BLaER1 (cell line): ENCODE measurements around the gene ARHGEF38.
"Not testable (repeated sequence)": the region's sequence is repeated elsewhere in the genome, so short reads cannot be mapped to it uniquely, and the experiment has no call there.

Experiments used
- H3K27ac ChIP-seq: shearing (Covaris generic); formaldehyde crosslinking; 2 replicates; pipeline ENCODE4 v1.8.1; 2022
- H3K27me3 ChIP-seq: shearing (Covaris generic); formaldehyde crosslinking; 2 replicates; pipeline ENCODE4 v1.8.1; 2022
- H3K36me3 ChIP-seq: shearing (Covaris generic); formaldehyde crosslinking; 2 replicates; pipeline ENCODE4 v1.8.1; 2022
- H3K4me1 ChIP-seq: shearing (Covaris generic); formaldehyde crosslinking; 2 replicates; pipeline ENCODE4 v1.8.1; 2022
- H3K4me2 ChIP-seq: shearing (Covaris generic); formaldehyde crosslinking; 2 replicates; pipeline ENCODE4 v1.8.1; 2022
- H3K4me3 ChIP-seq: shearing (Covaris generic); formaldehyde crosslinking; 2 replicates; pipeline ENCODE4 v1.8.1; 2022
- H3K9ac ChIP-seq: shearing (Covaris generic); formaldehyde crosslinking; 2 replicates; pipeline ENCODE4 v1.8.1; 2022
- H3K9me3 ChIP-seq: shearing (Covaris generic); formaldehyde crosslinking; 2 replicates; pipeline ENCODE4 v1.8.1; 2022
- H4K20me1 ChIP-seq: shearing (Covaris generic); formaldehyde crosslinking; 2 replicates; pipeline ENCODE4 v1.8.1; 2022
- Cebpa-rat ChIP-seq: shearing (Covaris generic); IDR thresholded peaks from 2 replicates; pipeline ENCODE4 v1.8.1; 2022

ARHGEF38 gene

GRCh38 chr4:105670684-105671083 is 118.3 kb downstream of the ARHGEF38 start:
- no peak overlapping the region for H3K4me2 ChIP-seq
- TF ChIP-seq Cebpa-rat, result no peak
- no peaks in the 10 kb centered on the region for H3K9me3 ChIP-seq
- H3K4me3 ChIP-seq, result no peak overlapping the region
- no peaks in the 10 kb centered on the region for H3K36me3 ChIP-seq
- no peak overlapping the region for H3K27ac ChIP-seq
- no peak overlapping the region for H3K9ac ChIP-seq
- no peaks in the 10 kb centered on the region for H3K4me1 ChIP-seq
- H3K27me3 ChIP-seq, result no peaks in the 10 kb centered on the region
- H4K20me1 ChIP-seq, result no peaks in the 10 kb centered on the region

DNA sequence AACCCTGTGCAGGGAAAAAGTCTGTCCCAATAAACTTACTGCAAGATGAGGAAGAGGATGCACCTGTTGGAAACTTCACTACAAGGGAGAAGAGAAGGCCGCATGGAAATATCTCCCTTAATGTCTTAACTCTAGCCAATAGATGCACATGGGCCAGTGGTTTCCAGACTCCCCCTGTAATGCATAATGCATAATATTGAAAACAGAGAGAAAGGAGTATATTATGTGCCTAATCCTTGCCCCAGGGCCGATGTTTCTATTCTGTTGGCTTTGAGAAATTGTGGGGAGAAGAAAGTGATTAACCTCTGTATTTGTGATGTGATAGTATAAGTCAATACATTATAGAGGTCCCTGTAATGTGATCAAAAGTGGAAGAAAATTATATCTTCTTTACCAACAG is 118.9 kb downstream of the ARHGEF38 start:
- no peaks in the 10 kb centered on the region for H3K9me3 ChIP-seq

DNA sequence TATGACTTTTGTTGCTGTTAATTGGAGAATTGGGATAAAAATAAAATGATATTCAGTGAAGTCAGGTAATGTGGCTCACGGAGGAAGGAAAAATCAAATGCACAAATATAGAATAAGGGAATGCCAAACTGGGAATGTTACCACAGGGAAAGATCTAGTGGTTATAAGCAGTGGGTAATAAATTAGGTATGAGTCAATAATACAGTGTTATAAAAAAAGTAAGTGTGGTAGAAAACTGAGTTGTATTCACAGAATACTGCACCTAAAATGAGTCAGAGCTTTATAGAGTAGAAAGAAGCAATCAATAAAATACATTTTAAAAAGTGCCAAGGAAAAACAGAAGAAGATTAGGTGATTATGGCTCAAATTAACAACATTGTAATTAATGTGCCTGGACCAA is 121.6 kb downstream of the ARHGEF38 start:
- H3K9ac ChIP-seq, result no peak overlapping the region
- H3K4me2 ChIP-seq, result no peak overlapping the region
- no peaks in the 10 kb centered on the region for H4K20me1 ChIP-seq
- no peaks in the 10 kb centered on the region for H3K27me3 ChIP-seq
- TF ChIP-seq Cebpa-rat, result no peak
- H3K27ac ChIP-seq, result no peak overlapping the region
- no peaks in the 10 kb centered on the region for H3K4me1 ChIP-seq
- no peaks in the 10 kb centered on the region for H3K9me3 ChIP-seq
- H3K4me3 ChIP-seq, result no peak overlapping the region
- H3K36me3 ChIP-seq, result no peaks in the 10 kb centered on the region

More for the DNA sequence above, 118.9 kb downstream of the ARHGEF38 start:
- Histone ChIP-seq H3K27ac (no peak overlapping the region), H3K4me3 (no peak overlapping the region), H3K36me3 (no peaks in the 10 kb centered on the region), H3K27me3 (no peaks in the 10 kb centered on the region), H3K4me2 (no peak overlapping the region), H3K9ac (no peak overlapping the region), H3K4me1 (no peaks in the 10 kb centered on the region), H4K20me1 (no peaks in the 10 kb centered on the region)
- TF ChIP-seq Cebpa-rat, result no peak

- Histone ChIP-seq H3K27me3 (no peaks in the 10 kb centered on the region), H3K9ac (no peak overlapping the region), H3K9me3 (no peaks in the 10 kb centered on the region), H3K27ac (no peak overlapping the region), H3K4me1 (no peaks in the 10 kb centered on the region), H3K4me3 (no peak overlapping the region), H4K20me1 (no peaks in the 10 kb centered on the region), H3K4me2 (no peak overlapping the region), H3K36me3 (peaks cover 14% of the 10 kb centered on the region)
- TF ChIP-seq Cebpa-rat, result no peak
Measured at GRCh38 chr4:105677709-105678108, 125.3 kb downstream of the ARHGEF38 start.

- Histone ChIP-seq H4K20me1 (no peaks in the 10 kb centered on the region), H3K27me3 (no peaks in the 10 kb centered on the region), H3K9ac (no peak overlapping the region), H3K9me3 (no peaks in the 10 kb centered on the region), H3K36me3 (peaks cover 20% of the 10 kb centered on the region), H3K4me1 (no peaks in the 10 kb centered on the region), H3K27ac (no peak overlapping the region), H3K4me2 (no peak overlapping the region), H3K4me3 (no peak overlapping the region)
- TF ChIP-seq Cebpa-rat, result no peak
Measured at GRCh38 chr4:105679186-105679585, 126.8 kb downstream of the ARHGEF38 start.

DNA sequence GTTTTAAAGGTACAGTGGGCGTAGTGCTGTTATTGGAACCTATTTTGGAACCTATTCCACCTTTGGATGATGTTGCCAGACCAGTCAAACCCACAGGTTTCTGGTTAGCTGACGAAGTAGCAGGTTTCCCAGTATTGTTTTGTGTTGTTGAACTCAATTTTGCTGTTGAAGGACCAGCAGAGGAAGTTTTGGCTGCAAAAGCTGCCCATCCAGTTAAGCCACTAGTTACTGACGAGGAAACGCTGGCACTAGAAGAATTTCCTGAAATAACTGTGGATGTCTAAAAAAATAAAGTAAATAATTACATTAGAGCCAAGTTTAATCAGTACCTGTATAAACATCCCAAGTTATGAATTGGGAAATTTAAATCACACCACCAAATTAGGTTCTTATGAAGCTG is 130.6 kb downstream of the ARHGEF38 start:
- H3K4me2 ChIP-seq, result no peak overlapping the region
- H3K27me3 ChIP-seq, result no peaks in the 10 kb centered on the region

GRCh38 chr4:105686571-105686970 is 134.2 kb downstream of the ARHGEF38 start:
- H3K9ac ChIP-seq, result no peak overlapping the region
- TF ChIP-seq Cebpa-rat, result no peak
- H3K36me3 ChIP-seq, result peaks cover 59% of the 10 kb centered on the region
- H3K27ac ChIP-seq, result no peak overlapping the region
- no peaks in the 10 kb centered on the region for H4K20me1 ChIP-seq
- H3K4me2 ChIP-seq, result no peak overlapping the region
- no peaks in the 10 kb centered on the region for H3K4me1 ChIP-seq
- no peaks in the 10 kb centered on the region for H3K27me3 ChIP-seq
- H3K9me3 ChIP-seq, result no peaks in the 10 kb centered on the region
- no peak overlapping the region for H3K4me3 ChIP-seq

More for the DNA sequence above, 130.6 kb downstream of the ARHGEF38 start:
- Histone ChIP-seq H3K9ac (no peak overlapping the region), H3K36me3 (peaks cover 33% of the 10 kb centered on the region), H3K9me3 (no peaks in the 10 kb centered on the region), H3K4me1 (no peaks in the 10 kb centered on the region), H3K27ac (no peak overlapping the region), H4K20me1 (no peaks in the 10 kb centered on the region), H3K4me3 (no peak overlapping the region)
- no peak for TF ChIP-seq Cebpa-rat

DNA sequence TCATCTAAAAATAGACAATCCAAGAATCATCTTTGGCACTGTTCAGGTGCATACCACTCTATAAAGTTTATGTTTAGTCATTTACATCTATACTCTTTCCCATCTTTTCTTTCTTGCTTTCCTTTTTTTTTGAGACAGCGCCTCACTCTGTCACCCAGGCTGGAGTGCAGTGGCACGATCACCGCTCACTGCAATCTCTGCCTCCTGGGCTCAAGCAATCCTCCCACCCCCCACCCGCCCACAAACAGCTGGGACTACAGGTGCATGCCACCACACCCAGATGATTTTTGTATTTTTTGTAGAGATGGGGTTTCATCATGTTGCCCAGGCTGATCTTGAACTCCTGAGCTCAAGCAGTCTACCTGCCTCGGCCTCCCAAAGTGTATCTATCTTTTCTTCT is 142.4 kb downstream of the ARHGEF38 start:
- not testable (repeated sequence) for H3K27me3 ChIP-seq, H3K4me2 ChIP-seq, H3K4me3 ChIP-seq, H3K9ac ChIP-seq, H3K4me1 ChIP-seq, H3K9me3 ChIP-seq, H3K27ac ChIP-seq, H4K20me1 ChIP-seq
- H3K36me3 ChIP-seq, result peaks cover 73% of the 10 kb centered on the region

GRCh38 chr4:105695832-105696231 is 143.4 kb downstream of the ARHGEF38 start:
- H3K27ac ChIP-seq, H3K27me3 ChIP-seq, H3K4me1 ChIP-seq, H3K4me2 ChIP-seq, H3K9ac ChIP-seq, H3K4me3 ChIP-seq, H3K9me3 ChIP-seq: not testable (repeated sequence)
- Histone ChIP-seq H3K36me3 (peaks cover 67% of the 10 kb centered on the region), H4K20me1 (peaks cover 19% of the 10 kb centered on the region; the same call in 1 of the 2 replicates)

DNA sequence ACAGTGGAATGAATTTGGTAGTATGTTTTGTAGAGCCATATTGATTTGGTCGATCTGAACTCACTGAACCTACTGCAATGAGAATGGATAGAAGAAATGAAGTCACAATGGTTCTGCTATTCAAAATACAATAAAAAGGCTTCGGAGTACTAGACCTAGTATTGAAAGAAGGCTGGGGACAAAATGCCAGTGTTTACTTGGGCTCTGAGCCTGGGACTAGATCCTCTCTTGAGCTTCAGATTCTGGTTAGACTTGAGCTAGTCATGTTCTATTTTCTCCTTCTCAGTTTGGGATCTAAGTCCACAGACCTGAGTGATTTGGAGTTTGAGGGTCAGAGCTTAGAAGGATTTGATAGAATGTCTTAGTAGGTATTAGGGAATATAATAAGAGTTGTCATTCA is 146.2 kb downstream of the ARHGEF38 start:
- TF ChIP-seq Cebpa-rat, result no peak
- H3K4me1 ChIP-seq, result no peaks in the 10 kb centered on the region
- peaks cover 45% of the 10 kb centered on the region; the same call in 1 of the 2 replicates for H4K20me1 ChIP-seq
- H3K36me3 ChIP-seq, result peaks cover 48% of the 10 kb centered on the region
- no peaks in the 10 kb centered on the region for H3K9me3 ChIP-seq
- no peak overlapping the region for H3K27ac ChIP-seq
- no peak overlapping the region for H3K4me3 ChIP-seq
- H3K4me2 ChIP-seq, result no peak overlapping the region
- H3K9ac ChIP-seq, result no peak overlapping the region
- no peaks in the 10 kb centered on the region for H3K27me3 ChIP-seq

GRCh38 chr4:105707782-105708180 is 155.4 kb downstream of the ARHGEF38 start:
- Histone ChIP-seq H4K20me1 (0 out of 2 replicates have a peak, but pooled peaks cover 21% of the 10 kb centered on the region), H3K9ac (peak overlapping the region; percentile 90), H3K9me3 (no peaks in the 10 kb centered on the region), H3K27ac (peak overlapping the region; percentile 86), H3K4me1 (peaks cover 26% of the 10 kb centered on the region), H3K4me2 (peak overlapping the region; percentile 89), H3K27me3 (no peaks in the 10 kb centered on the region), H3K36me3 (peaks cover 21% of the 10 kb centered on the region), H3K4me3 (peak overlapping the region; percentile 95)
- TF ChIP-seq Cebpa-rat, result no peak
